ENCODE measurements around the gene MROH8.

DNA sequence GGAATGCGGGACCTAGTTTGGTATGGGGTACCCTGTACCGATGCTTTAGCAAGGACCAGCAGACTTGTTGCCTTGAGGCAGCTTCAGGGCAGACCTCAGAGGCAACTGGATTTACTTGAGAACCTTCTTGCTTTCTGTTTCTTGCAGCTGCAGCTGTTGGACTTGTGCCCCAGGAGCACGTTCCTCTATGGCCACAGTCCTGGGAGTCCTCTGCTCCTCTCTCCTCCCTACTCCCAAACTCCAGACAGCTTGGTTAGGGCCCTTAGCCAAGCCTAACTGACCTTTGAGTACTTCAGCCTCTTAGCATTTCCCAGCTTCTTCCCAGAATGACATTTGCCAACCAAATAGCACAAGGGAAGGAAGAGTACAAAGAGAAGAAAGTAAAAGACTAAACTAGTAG is 47.5 kb upstream of the MROH8 start:
- TF ChIP-seq, protein P1, sequence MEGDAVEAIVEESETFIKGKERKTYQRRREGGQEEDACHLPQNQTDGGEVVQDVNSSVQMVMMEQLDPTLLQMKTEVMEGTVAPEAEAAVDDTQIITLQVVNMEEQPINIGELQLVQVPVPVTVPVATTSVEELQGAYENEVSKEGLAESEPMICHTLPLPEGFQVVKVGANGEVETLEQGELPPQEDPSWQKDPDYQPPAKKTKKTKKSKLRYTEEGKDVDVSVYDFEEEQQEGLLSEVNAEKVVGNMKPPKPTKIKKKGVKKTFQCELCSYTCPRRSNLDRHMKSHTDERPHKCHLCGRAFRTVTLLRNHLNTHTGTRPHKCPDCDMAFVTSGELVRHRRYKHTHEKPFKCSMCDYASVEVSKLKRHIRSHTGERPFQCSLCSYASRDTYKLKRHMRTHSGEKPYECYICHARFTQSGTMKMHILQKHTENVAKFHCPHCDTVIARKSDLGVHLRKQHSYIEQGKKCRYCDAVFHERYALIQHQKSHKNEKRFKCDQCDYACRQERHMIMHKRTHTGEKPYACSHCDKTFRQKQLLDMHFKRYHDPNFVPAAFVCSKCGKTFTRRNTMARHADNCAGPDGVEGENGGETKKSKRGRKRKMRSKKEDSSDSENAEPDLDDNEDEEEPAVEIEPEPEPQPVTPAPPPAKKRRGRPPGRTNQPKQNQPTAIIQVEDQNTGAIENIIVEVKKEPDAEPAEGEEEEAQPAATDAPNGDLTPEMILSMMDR (conservative IDR thresholded peaks at IDR 0.05; ENCODE audit: low read length) = no peak
- no peak for TF ChIP-seq EZH2phosphoT487 (IDR thresholded peaks at IDR 0.05; ENCODE audit: borderline replicate concordance, low read depth, low read length)

Data from OCI-LY7 (cell line).